NCI-H1105 treated with DMSO at 0.1 percent for 48 hours (cell line): ENCODE data around the gene DUSP28.
"Not testable (repeated sequence)": the region's sequence is repeated elsewhere in the genome, so short reads cannot be mapped to it uniquely, and the experiment has no call there.

Source experiments
- DNase-seq: peaks from one replicate; lab custom pipeline; 2025; lab: John Stamatoyannopoulos, UW

DUSP28 gene

DNA sequence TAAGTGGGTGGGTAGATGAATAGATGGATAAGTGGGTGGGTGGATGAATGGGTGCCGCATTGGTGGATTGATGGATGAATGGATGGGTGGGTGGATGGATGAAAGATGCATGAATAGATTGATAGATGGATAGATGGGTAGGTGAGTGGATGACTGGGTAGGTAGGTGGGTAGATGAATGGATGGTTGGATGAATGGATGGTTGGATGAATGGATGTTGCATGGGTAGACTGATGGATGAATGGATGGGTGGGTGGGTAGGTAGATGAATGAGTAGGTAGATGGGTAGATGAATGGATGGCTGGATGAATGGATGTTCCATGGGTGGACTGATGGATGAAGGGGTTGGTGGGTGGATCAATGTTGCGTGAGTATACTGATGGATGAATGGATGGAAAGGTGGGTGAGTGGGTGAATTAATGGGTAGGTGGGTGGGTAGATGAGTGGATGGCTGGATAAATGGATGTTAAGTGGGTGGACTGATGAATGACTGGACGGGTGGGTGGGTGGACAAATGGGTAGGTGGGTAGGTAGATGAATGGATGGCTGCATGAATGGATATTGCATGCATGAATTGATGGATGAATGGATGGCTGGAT, 32.9 kb upstream of the DUSP28 start:
- no peak for DNase-seq

- no peak for DNase-seq
These were observed 31.6 kb upstream of the DUSP28 start for GRCh38 chr2:240528406-240529040.

DNA sequence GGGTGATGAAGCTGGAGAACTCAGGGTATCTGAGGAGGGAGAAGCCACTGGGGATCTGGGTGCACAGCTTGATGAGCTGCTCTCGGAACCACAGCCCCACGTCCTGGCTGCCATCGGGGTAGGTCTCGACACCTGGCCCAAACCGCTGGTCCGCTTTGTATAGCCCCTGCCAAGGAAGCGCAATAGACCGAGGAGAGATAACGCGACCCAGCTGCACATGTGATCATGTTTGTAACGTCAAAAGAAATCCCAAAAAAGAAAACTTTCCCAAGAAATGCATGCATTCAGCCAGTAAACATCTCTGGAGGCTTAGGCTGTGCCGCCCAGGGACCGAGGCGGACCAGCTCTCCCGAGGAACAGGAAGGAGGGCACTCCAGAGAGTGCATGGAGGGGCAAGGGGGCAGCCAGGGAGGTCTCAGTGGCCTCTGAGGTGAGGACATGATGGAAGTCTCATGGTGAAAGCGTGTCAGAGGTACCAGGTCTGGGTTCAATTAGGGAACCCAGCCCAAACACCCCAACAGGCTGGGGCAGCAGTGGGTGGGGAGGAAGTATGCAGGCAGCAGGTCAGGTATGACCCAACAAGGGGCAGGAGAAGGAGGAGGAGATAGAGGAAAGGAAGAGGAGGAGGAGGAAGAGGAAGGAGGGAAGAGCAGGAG, 30.7 kb upstream of the DUSP28 start:
- DNase-seq: no peak

DNA sequence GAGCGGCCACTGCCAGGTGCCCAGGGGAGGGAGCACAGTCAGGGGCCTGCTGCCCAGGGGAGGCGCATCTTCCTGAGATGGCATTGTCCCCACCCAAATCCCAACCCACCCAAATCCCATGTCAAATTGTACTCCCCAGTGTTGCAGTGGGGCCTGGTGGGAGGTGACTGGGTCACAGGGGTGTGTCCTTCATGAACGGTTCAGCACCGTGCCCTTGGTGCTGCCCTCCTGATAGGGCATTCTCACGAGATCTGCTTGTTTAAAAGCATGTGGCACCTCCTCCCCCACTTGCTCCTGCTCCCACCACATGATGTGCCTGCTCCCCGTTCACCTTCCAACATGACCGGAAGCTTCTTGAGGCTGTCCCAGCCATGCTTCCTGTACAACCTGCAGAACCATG, 30.0 kb upstream of the DUSP28 start:
- DNase-seq: no peak

DNA sequence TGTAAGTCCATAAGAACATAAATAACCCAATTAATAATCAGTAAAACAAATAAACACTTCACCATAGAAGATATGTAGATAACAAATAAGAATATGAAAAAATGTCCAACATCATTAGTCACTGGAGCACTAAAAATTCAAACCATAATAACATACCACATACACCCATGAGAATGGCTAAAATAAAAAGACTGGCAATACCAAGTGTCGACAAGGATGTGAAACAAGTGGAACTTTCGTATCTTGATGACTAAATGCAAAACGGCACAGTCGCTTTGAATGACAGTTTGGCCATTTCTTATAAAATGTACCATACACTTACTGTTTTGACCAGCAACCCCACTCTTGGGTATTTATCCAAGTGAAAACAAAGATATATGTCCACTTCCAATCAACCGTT, 29.1 kb upstream of the DUSP28 start:
- DNase-seq: no peak

GRCh38 chr2:240532031-240532775, 28.0 kb upstream of the DUSP28 start:
- DNase-seq: no peak

DNA sequence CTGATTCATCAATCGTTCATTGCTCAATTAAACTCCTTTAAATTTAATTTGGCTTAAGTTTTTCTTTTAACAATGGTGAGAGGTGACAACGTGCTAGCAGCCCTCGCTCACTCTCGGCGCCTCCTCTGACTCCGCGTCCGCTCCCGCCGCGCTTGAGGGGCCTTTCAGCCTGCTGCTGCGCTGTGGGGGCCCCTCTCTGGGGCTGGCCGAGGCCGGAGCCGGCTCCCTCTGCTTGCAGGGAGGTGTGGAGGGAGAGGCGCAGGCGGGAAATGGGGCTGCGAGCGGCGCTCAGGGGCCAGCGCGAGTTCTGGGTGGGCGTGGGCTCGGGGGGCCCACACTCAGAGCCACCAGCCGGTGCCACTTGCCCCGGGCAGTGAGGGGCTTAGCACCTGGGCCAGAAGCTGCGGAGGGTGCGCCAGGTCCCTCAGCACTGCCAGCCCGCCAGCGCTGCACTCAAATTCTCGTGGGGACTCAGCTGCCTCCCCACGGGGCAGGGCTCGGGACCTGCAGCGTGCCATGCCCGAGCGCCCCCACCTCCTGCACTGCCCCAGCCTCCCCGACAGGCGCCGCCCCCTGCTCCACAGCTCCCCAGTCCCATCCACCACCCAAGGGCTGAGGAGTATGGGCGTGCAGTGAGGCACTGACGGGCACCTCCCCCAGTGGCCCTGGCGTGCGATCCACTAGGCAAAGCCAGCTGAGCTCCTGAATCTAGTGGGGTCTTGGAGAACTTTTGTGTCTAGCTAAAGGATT, 22.0 kb upstream of the DUSP28 start:
- no peak for DNase-seq

GRCh38 chr2:240539101-240539500, 21.1 kb upstream of the DUSP28 start:
- DNase-seq: not testable (repeated sequence)

GRCh38 chr2:240539906-240540305, 20.3 kb upstream of the DUSP28 start:
- DNase-seq: no peak

GRCh38 chr2:240551288-240551687, 8.9 kb upstream of the DUSP28 start:
- DNase-seq: no peak

GRCh38 chr2:240551811-240552210, 8.3 kb upstream of the DUSP28 start:
- DNase-seq: no peak

GRCh38 chr2:240553956-240554480, 6.1 kb upstream of the DUSP28 start:
- DNase-seq: no peak

DNA sequence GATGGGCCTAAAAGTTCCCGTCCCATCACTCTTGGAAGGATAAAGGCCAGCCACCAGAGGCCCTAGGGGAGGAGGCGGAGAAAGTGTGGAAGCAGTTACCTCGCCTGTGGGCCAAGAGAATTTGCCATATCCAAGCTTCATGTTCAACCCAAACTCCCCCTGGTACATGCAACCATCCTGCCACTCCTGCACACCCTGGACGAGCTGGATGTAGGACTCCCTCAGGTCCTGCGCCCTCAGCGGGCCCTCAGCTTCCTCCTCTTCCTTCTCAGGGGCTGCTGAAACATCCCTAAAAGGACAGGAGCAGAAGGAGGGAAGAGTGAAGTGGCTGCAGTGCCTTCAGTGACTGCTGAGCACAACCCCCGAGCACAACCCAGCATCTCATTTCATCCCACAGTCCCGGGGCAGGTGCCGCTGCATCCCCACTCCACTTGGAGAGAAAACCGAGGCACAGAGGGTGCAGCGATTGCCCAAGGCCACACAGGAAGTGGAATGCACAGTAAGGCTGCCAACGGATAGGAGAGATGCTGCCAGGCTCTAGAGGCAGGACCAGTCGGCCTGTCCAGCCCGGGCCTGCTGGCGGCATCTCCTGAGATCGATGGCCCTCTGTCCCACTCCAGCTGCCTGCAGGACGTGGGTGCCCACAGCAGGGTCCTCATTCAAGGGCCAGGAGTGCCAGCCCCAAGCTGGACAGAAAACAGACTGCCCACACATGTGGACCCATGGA, 5.2 kb upstream of the DUSP28 start:
- no peak for DNase-seq

GRCh38 chr2:240555541-240556250, 4.5 kb upstream of the DUSP28 start:
- DNase-seq: no peak

DNA sequence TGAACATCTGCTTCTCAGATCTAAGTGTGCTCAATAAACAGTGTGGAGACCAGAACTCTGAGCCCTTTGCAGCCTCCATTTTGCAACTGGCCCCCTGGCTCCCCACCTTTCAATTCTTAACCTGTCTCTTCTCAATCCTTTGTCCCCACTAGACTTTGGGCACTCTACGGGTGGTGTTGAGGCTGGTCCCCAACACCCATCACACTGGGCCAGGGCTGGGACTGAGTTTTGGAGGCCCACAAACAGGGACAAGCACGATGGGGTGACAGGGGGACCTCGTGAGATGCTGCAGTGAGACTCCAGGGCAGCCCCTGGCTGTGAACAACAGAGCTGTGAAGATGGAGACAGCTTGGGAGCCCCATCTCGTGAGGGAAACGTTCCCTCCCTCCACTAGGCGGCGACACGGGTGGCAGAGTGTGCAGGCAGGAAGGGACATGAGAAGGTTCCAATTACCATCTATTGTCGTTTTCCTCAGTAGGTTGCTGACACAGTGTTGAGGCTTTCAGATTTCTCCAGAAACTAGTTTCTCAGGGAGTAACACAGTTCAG, 3.5 kb upstream of the DUSP28 start:
- no peak for DNase-seq

GRCh38 chr2:240557101-240557751, 2.9 kb upstream of the DUSP28 start:
- DNase-seq: no peak

DNA sequence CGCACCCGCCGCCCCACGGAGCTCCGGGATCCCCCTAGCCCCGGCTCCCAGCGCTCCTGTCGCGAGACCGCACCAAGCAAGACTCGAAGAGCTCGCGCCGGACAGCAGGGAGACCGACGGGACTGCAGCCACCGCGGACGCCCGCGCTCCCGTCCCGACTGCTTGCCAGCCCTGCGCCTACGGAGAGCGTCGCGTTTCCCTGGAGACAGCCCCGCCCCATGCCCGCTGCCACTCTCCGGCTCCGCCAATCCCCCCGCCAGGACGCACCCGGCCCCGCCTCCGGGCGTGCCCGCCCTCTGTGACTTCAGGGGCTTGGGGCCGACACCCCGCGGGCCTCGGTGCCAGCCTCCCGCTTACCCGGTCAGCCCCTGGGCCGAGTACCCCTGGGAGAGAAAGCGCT, 2.3 kb upstream of the DUSP28 start, which contains the start of gene ANKMY1:
ANKMY1 (minus strand) TSS at position 181 of the 400 bp plus-strand sequence. CDS start 653 bp downstream, outside the sequence.
- no peak for DNase-seq

DNA sequence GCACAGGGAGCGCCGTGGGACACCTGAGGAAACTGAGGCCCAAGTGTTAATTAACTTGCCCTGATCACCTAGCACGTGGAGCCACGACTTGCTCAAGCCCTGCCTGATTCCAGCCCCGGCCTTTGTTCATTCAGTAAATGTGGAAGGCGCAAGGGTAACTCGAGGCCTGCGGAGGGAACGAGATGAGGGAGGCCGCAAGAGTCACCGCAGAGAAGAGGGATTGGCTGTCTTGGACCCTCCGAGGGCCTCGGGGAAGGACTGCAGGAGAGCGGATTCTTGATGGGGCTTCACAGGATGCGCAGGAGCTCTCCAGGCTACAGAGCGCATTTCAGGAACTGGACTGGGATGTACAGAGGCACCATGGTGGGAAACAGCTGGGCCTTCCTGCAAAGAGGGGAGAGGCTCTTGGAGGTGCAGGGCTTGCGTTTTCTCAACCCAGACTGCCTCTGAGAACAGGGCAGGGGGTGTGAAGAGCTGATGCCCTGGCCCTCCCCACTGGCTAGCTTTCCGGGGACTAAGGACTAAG, 1.9 kb upstream of the DUSP28 start:
- DNase-seq: no peak

DNA sequence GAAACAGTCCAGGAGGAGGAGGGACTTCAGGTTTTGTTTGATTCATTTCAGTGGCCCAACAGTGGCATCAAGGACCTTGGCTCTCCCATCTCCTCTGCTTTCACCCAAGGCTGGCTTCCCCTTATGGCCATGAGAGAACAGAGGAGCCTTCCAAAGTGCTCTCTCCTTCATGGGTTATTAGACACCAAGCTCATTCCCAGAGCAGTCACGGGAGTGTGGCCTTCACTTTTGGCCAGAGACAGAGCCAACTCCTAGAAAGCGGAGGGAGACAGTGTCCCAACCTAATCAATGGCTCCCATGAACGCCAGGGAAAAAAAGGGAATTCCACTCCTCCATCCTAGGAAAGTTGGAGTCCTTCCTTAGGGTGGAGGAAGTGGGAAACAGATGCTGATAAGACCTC, 871 bp upstream of the DUSP28 start:
- DNase-seq: no peak
